ENCODE results near the gene AP1S1. TPM values are rescaled to one million over a fixed set of nuclear protein-coding genes. Genes with fewer than 3 reads are reported as not detected.
"Not testable (repeated sequence)": the region's sequence is repeated elsewhere in the genome, so short reads cannot be mapped to it uniquely, and the experiment has no call there.

Gene AP1S1
- polyA plus RNA-seq, 1 donor: 56.4 TPM

DNA sequence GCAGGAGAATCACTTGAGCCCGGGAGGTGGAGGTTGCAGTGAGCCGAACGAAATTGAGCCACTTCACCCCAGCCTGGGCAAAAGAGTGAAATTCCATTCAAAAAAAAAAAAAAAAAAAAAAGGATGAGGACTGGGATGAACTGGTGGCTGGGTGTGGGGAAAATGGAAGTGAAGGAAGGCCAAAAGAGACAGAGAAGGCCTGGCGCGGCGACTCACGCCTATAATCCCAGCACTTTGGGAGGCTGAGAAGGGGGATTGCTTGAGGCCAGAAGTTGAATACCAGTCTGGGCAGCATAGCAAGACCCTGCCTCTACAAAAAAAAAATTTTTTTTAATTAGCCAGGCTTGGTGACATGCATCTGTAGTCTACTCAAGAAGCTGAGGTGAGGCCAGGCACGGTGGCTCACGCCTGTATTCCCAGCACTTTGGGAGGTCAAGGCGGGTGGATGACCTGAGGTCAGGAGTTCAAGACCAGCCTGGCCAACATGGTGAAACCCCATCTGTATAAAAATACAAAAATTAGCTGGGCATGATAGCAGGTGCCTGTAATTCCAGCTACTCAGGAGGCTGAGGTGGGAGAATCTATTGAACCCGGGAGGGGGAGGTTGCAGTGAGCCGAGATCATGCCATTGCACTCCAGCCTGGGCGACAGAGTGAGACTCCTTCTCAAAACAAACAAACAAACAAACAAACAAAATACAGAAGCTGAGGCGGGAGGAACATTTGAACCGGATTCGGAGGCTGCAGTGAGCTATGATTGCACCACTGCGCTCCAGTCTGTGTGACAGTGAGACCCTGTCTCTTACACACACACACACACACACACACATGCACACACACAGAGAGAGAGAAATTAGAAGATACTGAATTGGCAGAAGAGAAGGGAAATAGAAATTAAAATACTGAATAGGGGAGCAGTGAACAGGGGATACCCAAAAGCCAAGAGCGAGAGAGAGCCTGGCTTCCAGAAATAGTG lies 21.4 kb upstream of the AP1S1 start:
- not testable (repeated sequence) for H3K4me1 ChIP-seq (ENCODE audit: control insufficient read depth, insufficient read depth, low read length); DNase-seq; H3K36me3 ChIP-seq (ENCODE audit: control insufficient read depth, insufficient read depth, low read length); H3K27ac ChIP-seq (ENCODE audit: low read length); H3K4me3 ChIP-seq (ENCODE audit: low read length)
- Histone ChIP-seq H3K27me3 (ENCODE audit: control insufficient read depth, insufficient read depth, low read length) (peaks cover 32% of the 10 kb centered on the region), H3K9me3 (ENCODE audit: control insufficient read depth, low read depth, low read length) (peaks cover 23% of the 10 kb centered on the region)
- WGBS (ENCODE audit: insufficient coverage, low lambda C conversion rate): 100% methylated on average over 2 of the region's 18 CpGs

DNA sequence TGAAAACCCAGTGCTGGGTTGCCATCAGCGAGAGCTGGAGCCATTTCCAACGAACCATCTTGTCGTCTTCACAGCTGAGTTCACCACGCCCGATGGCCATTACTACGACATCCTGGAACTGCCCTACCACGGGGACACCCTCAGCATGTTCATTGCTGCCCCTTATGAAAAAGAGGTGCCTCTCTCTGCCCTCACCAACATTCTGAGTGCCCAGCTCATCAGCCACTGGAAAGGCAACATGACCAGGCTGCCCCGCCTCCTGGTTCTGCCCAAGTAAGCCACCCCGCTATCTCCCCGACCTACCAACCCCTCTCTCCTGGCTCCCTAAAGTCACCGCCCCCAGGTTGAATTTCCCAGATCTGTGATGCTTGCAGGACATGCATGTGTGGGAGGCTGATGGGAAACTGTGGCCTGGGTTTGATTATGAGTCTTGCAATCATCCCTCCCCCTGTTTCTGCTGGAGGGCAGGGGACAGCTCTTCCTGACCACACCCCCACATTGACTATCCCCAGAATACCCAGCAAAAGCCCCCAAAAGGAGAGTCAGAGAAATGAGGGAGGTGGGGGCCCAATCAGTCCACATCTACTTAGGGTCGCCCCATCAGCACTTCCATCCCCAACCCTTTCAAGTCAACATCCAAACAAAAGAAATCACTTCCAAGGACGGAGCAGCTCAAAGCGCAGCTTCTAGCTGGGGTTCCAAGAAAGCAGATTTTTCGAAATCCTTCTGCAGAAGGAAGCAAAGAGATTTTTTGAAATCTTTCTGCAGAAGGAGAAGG lies 20.5 kb upstream of the AP1S1 start:
- H3K27ac ChIP-seq (ENCODE audit: low read length): no peak overlapping the region
- peaks cover 27% of the 10 kb centered on the region for H3K9me3 ChIP-seq (ENCODE audit: control insufficient read depth, low read depth, low read length)
- WGBS (ENCODE audit: insufficient coverage, low lambda C conversion rate): no CpG with 5 or more reads among the region's 15 CpGs
- H3K27me3 ChIP-seq (ENCODE audit: control insufficient read depth, insufficient read depth, low read length): peaks cover 29% of the 10 kb centered on the region
- no peak overlapping the region for H3K4me3 ChIP-seq (ENCODE audit: low read length)
- H3K4me1 ChIP-seq (ENCODE audit: control insufficient read depth, insufficient read depth, low read length): peaks cover 6% of the 10 kb centered on the region
- no peaks in the 10 kb centered on the region for H3K36me3 ChIP-seq (ENCODE audit: control insufficient read depth, insufficient read depth, low read length)
- DNase-seq: no peak

DNA sequence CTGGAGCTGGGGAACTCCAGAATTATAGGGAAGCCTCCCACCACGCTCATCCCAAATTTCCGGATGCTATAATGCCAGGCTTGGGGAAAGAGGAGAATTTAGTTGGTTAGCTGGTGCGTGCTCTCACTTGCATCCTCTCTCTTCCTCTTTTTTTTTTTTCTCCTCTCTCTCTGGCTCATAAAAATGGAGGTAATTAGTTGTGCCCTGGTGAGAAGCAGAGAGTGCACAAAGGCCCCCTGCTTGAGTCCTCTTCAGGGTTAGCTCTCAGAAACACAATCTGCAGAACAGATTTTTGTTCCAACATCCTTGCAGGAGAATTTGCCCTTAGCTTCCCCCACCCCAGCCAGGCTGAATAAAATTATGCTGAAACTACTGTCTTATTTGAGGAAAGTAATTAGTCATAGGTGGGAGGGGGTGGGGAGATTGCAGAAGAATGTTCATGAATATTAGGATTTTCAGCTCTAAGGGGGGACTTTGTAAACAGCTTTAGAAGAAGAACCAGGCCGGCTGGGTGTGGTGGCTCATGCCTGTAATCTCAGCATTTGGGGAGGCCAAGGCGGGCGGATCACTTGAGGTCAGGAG lies 19.8 kb upstream of the AP1S1 start:
- peaks cover 29% of the 10 kb centered on the region for H3K27me3 ChIP-seq (ENCODE audit: control insufficient read depth, insufficient read depth, low read length)
- H3K36me3 ChIP-seq (ENCODE audit: control insufficient read depth, insufficient read depth, low read length): no peaks in the 10 kb centered on the region
- H3K27ac ChIP-seq (ENCODE audit: low read length): no peak overlapping the region
- peaks cover 6% of the 10 kb centered on the region for H3K4me1 ChIP-seq (ENCODE audit: control insufficient read depth, insufficient read depth, low read length)
- H3K4me3 ChIP-seq (ENCODE audit: low read length): no peak overlapping the region
- no peak for DNase-seq
- peaks cover 27% of the 10 kb centered on the region for H3K9me3 ChIP-seq (ENCODE audit: control insufficient read depth, low read depth, low read length)
- WGBS (ENCODE audit: insufficient coverage, low lambda C conversion rate): 100% methylated on average over 1 of the region's 6 CpGs

DNA sequence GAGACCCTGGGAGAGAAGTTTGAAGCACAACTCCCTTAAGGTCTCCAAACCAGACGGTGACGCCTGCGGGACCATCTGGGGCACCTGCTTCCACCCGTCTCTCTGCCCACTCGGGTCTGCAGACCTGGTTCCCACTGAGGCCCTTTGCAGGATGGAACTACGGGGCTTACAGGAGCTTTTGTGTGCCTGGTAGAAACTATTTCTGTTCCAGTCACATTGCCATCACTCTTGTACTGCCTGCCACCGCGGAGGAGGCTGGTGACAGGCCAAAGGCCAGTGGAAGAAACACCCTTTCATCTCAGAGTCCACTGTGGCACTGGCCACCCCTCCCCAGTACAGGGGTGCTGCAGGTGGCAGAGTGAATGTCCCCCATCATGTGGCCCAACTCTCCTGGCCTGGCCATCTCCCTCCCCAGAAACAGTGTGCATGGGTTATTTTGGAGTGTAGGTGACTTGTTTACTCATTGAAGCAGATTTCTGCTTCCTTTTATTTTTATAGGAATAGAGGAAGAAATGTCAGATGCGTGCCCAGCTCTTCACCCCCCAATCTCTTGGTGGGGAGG lies 16.5 kb upstream of the AP1S1 start:
- no peaks in the 10 kb centered on the region for H3K36me3 ChIP-seq (ENCODE audit: control insufficient read depth, insufficient read depth, low read length)
- peaks cover 22% of the 10 kb centered on the region for H3K9me3 ChIP-seq (ENCODE audit: control insufficient read depth, low read depth, low read length)
- WGBS (ENCODE audit: insufficient coverage, low lambda C conversion rate): no CpG with 5 or more reads among the region's 9 CpGs
- H3K4me1 ChIP-seq (ENCODE audit: control insufficient read depth, insufficient read depth, low read length): peaks cover 6% of the 10 kb centered on the region
- peaks cover 27% of the 10 kb centered on the region for H3K27me3 ChIP-seq (ENCODE audit: control insufficient read depth, insufficient read depth, low read length)
- H3K4me3 ChIP-seq (ENCODE audit: low read length): no peak overlapping the region
- no peak overlapping the region for H3K27ac ChIP-seq (ENCODE audit: low read length)
- no peak for DNase-seq

DNA sequence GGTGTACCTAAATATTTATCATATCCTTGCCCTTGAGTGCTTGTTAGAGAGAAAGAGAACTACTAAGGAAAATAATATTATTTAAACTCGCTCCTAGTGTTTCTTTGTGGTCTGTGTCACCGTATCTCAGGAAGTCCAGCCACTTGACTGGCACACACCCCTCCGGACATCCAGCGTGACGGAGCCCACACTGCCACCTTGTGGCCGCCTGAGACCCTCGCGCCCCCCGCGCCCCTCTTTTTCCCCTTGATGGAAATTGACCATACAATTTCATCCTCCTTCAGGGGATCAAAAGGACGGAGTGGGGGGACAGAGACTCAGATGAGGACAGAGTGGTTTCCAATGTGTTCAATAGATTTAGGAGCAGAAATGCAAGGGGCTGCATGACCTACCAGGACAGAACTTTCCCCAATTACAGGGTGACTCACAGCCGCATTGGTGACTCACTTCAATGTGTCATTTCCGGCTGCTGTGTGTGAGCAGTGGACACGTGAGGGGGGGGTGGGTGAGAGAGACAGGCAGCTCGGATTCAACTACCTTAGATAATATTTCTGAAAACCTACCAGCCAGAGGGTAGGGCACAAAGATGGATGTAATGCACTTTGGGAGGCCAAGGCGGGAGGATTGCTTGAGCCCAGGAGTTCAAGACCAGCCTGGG lies 15.9 kb upstream of the AP1S1 start:
- Histone ChIP-seq H3K4me3 (ENCODE audit: low read length) (no peak overlapping the region), H3K9me3 (ENCODE audit: control insufficient read depth, low read depth, low read length) (peaks cover 22% of the 10 kb centered on the region), H3K4me1 (ENCODE audit: control insufficient read depth, insufficient read depth, low read length) (peaks cover 6% of the 10 kb centered on the region), H3K27me3 (ENCODE audit: control insufficient read depth, insufficient read depth, low read length) (peaks cover 25% of the 10 kb centered on the region), H3K36me3 (ENCODE audit: control insufficient read depth, insufficient read depth, low read length) (no peaks in the 10 kb centered on the region), H3K27ac (ENCODE audit: low read length) (no peak overlapping the region)
- DNase-seq: peak; percentile 90 to 93
- no CpG with 5 or more reads among the region's 16 CpGs for WGBS (ENCODE audit: insufficient coverage, low lambda C conversion rate)

DNA sequence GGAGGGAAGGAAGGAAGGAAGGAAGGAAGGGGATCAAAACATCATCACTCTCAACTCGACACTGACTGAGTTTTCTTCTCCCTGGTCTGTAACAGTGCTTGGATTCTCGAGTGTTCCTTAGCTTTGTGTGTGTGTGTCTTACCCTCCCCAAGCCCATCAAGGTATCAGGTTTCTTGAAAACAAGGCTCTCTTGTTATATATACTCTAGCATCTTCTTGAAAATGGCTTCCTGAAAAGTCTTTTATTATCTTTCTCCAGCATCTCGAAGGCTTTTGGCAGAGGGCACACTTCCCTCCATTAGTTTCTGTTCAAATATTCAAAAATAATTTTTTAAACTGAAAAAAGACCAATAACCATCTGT lies 14.0 kb upstream of the AP1S1 start:
- H3K27ac ChIP-seq (ENCODE audit: low read length): no peak overlapping the region
- 40% methylated on average over 1 of the region's 3 CpGs for WGBS (ENCODE audit: insufficient coverage, low lambda C conversion rate)
- no peak overlapping the region for H3K4me3 ChIP-seq (ENCODE audit: low read length)

DNA sequence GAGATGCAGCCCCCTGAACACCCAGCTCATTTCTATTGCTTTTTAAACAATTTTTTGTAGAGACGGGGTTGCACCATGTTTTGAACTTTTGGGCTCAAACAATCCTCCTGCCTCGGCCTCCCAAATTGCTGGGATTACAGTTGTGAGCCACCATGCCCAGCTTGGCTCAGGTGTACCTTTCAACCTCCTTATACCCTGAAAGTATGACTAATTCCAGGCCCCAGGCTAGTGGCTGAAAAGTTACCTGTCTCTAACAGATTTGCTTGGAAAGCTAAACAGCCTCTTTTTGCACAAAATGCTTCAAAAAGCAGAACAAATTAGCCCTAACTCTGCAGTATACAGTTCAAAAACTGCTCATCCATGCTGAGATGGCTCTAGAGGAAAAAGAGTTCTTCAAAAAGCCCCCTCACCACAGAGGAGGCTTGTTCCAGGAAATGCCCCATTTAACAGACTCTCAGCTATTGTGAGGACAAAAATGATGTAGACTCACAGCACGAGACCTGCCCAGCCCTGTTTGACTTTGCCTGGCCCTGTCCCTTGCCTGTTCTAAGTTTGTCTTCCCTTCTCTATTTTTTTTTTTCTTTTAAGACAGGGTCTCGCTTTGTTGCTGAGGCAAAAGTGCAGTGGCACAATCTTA lies 13.4 kb upstream of the AP1S1 start:
- 80% methylated on average over 1 of the region's 4 CpGs for WGBS (ENCODE audit: insufficient coverage, low lambda C conversion rate)
- H3K9me3 ChIP-seq (ENCODE audit: control insufficient read depth, low read depth, low read length): peaks cover 15% of the 10 kb centered on the region
- no peaks in the 10 kb centered on the region for H3K36me3 ChIP-seq (ENCODE audit: control insufficient read depth, insufficient read depth, low read length)
- H3K27me3 ChIP-seq (ENCODE audit: control insufficient read depth, insufficient read depth, low read length): peaks cover 6% of the 10 kb centered on the region
- no peak for DNase-seq
- peaks cover 6% of the 10 kb centered on the region for H3K4me1 ChIP-seq (ENCODE audit: control insufficient read depth, insufficient read depth, low read length)
- H3K4me3 ChIP-seq (ENCODE audit: low read length): no peak overlapping the region
- H3K27ac ChIP-seq (ENCODE audit: low read length): no peak overlapping the region

More for the DNA sequence above, 14.0 kb upstream of the AP1S1 start:
- Histone ChIP-seq H3K9me3 (ENCODE audit: control insufficient read depth, low read depth, low read length) (peaks cover 18% of the 10 kb centered on the region), H3K36me3 (ENCODE audit: control insufficient read depth, insufficient read depth, low read length) (no peaks in the 10 kb centered on the region), H3K4me1 (ENCODE audit: control insufficient read depth, insufficient read depth, low read length) (peaks cover 6% of the 10 kb centered on the region), H3K27me3 (ENCODE audit: control insufficient read depth, insufficient read depth, low read length) (peaks cover 11% of the 10 kb centered on the region)
- no peak for DNase-seq

DNA sequence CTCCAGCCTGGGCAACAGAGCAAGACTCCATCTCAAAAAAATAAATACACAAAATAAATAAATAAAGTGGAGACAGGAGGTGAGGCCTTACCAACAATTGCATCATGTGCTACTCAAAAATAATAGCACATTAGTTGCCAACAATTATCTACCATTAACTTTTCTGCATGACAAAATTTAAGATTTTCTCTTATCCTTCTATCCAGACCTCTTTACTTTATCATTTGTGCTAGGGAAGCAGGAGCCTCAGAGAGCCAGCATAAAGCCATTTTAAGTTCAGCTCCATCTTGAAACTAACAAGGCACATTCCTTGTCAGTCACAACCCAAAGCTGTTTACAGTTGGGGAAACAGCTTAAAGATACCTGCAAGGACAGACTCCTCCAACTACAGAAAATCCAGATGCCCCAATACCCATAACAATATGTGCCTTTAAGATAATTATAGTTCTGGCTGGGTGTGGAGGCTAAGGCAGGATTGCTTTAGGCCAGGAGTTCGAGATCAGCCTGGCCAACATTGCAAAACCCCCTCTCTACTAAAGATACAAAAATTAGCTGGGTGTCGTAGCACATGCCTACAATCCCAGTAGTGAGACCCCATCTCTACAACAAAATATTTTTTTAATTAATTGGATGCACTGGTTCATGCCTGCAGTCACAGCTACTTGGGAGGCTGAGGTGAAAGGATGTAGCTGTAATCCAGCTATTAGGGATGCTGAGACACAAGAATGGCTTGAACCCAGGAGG lies 2.2 kb upstream of the AP1S1 start:
- peaks cover 6% of the 10 kb centered on the region for H3K27me3 ChIP-seq (ENCODE audit: control insufficient read depth, insufficient read depth, low read length)
- no peak for DNase-seq
- H3K4me1 ChIP-seq (ENCODE audit: control insufficient read depth, insufficient read depth, low read length): peaks cover 12% of the 10 kb centered on the region
- WGBS (ENCODE audit: insufficient coverage, low lambda C conversion rate): no CpG with 5 or more reads among the region's 2 CpGs
- H3K9me3 ChIP-seq (ENCODE audit: control insufficient read depth, low read depth, low read length): no peaks in the 10 kb centered on the region
- H3K36me3 ChIP-seq (ENCODE audit: control insufficient read depth, insufficient read depth, low read length): peaks cover 3% of the 10 kb centered on the region
- no peak overlapping the region for H3K27ac ChIP-seq (ENCODE audit: low read length)
- H3K4me3 ChIP-seq (ENCODE audit: low read length): no peak overlapping the region

DNA sequence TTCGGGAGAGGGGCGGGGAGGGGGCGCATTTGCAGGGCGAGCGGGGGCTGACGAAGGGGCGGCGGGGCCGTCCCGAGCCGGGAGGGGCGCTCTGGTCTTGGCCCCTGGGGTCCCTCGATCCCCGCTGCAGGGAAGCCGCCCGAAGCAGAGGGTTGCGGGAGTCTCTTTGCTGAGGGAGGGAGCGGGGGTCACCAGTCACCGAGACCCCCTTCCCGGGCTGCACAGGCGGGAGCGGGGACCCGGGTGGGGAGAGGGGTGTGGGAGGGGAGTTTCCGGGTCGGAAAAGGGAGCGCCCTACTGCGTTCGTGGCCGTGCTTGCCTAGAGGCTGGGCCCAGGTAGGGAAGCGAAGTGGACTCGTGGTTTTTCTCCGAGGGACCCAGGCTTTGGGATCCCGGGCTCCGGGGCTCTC lies 422 bp downstream of the AP1S1 start:
- H3K36me3 ChIP-seq (ENCODE audit: control insufficient read depth, insufficient read depth, low read length): peaks cover 26% of the 10 kb centered on the region
- no peak for DNase-seq
- no peaks in the 10 kb centered on the region for H3K9me3 ChIP-seq (ENCODE audit: control insufficient read depth, low read depth, low read length)
- H3K4me3 ChIP-seq (ENCODE audit: low read length): peak overlapping the region; percentile 86
- no CpG with 5 or more reads among the region's 34 CpGs for WGBS (ENCODE audit: insufficient coverage, low lambda C conversion rate)
- no peaks in the 10 kb centered on the region for H3K27me3 ChIP-seq (ENCODE audit: control insufficient read depth, insufficient read depth, low read length)
- H3K4me1 ChIP-seq (ENCODE audit: control insufficient read depth, insufficient read depth, low read length): peaks cover 12% of the 10 kb centered on the region
- no peak overlapping the region for H3K27ac ChIP-seq (ENCODE audit: low read length)

Data from large intestine (tissue), 3 donors.